ENCODE results near the gene TNKS1BP1.

DNA sequence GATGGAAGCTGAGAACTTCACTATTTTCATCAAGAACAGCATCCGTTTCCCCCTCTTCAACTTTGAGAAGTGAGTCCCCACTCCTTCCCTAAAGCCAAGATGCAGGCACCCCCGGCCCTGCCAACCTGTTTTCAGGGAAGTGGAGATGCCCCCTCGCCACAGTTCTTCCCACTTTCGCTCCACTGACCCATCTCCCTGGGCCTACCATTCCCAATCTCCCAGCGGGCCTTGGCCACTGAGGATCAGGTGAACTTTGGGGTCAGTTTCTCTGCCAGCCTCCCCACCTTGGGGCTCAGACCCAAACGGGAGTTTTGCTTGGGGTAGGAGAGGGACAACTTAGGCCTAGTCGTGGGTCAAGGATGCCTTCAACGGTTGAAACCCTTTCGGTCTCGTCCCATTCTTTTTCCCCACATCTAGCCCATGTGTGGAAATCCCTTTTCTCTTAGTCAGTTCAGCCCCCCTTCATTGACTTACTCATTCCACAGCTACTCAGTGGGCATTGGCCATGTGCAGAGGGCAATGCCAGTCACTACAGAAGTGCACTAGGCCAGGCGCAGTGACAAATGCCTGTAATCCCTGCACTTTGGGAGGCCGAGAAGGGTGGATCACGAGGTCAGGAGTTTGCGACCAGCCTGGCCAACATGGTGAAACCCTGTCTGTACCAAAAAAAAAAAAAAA lies 24.0 kb upstream of the TNKS1BP1 start:
- TF ChIP-seq CTCF (IDR thresholded peaks at IDR 0.05; ENCODE audit: low read depth, low read length, poor library complexity, severe bottlenecking), result no peak
- TF ChIP-seq EZH2phosphoT487 (IDR thresholded peaks at IDR 0.05; ENCODE audit: borderline replicate concordance, low read length), result no peak
